DOHH2 (cell line): ENCODE measurements around the gene TTC13.

ENCODE experiments used
- CTCF ChIP-seq: fragments of 200-600 bp; sonication (generic); IDR thresholded peaks from one replicate; pipeline ENCODE4 v1.5.1; 2014; ENCODE audit warnings: antibody characterized with exemption, mild to moderate bottlenecking, low read depth, low read length; ENCODE audit not compliant: poor library complexity, severe bottlenecking
- EZH2phosphoT487 ChIP-seq: fragments of 200-600 bp; sonication (generic); IDR thresholded peaks from 2 replicates; pipeline ENCODE4 v1.6.1; 2017; ENCODE audit warnings: borderline replicate concordance, mild to moderate bottlenecking, antibody characterized with exemption, low read length, moderate library complexity, mixed read lengths

- no peak for TF ChIP-seq CTCF
- no peak for TF ChIP-seq EZH2phosphoT487
Observed at GRCh38 chr1:231013391-231014015, 34.8 kb upstream of the TTC13 start.
